Measurements from ENCODE around the gene MAP2K7.
"Not testable (repeated sequence)": the region's sequence is repeated elsewhere in the genome, so short reads cannot be mapped to it uniquely, and the experiment has no call there.

MAP2K7 gene

DNA sequence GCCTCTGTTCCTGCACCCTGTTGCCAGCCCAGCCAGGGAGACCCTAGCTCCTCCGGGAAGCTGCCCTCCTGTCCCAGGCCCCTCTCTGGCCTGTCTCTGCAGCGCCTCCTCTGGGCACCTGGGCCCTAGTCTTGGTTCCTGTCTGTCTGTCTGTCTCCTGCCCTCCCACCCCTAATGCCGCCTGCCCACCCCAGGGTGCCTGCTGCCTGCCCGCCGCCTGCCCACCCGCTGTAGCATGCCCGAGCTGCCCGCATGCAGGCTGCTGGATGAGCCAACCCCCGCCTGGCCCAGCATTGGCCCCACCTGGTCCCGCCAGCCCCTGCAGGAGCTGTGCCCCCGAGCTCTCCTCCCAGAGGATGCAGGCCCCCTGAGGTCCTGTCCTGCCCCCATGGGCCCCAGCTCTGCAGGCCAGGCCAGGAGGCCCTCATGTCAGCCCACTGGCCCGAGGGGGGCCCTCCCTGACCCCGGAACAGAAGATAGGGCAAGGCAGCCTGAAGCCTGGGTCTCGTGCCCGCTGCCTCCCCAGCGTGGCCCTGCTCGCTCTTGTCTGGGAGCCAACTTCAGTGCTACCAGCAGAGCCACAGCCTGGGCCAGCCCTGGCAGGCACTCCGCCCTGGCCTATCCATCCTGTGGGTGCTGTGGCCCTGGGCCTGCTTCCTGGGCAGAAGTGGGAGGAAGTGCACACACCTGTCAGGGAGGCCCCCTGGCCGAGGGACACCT, 5.2 kb downstream of the MAP2K7 start:
- no peak for DNase-seq

DNA sequence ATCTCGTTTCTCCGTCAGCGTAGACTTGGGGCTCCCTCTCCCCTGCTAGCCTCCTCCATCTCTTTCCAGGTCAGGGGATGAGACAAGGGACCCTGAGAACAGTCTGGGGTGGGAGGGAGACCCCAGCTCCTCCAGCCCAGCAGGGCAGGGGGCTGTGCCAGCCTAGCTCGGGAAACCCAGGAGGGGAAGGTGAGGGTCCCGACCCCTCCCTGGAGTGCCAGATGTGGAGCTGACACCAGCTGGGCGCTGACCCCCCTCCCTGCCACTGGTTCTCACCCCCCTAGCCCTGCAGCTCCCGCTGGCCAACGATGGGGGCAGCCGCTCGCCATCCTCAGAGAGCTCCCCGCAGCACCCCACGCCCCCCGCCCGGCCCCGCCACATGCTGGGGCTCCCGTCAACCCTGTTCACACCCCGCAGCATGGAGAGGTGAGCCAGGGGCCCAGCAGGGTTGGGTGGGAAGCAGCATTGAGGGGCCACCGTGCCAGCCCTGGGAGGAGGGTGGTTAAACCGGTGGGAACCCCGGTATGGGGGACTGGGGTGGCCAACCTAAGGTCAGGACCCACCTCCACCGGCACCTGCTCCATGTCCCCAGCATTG, 5.9 kb downstream of the MAP2K7 start:
- no peak for DNase-seq

GRCh38 chr19:7910321-7911161, 6.9 kb downstream of the MAP2K7 start:
- DNase-seq: no peak

- no peak for DNase-seq
Observed at GRCh38 chr19:7911508-7912143, 7.9 kb downstream of the MAP2K7 start.

GRCh38 chr19:7912144-7912696, 8.5 kb downstream of the MAP2K7 start:
- DNase-seq: no peak

GRCh38 chr19:7912697-7913564, 9.3 kb downstream of the MAP2K7 start:
- DNase-seq: no peak

DNA sequence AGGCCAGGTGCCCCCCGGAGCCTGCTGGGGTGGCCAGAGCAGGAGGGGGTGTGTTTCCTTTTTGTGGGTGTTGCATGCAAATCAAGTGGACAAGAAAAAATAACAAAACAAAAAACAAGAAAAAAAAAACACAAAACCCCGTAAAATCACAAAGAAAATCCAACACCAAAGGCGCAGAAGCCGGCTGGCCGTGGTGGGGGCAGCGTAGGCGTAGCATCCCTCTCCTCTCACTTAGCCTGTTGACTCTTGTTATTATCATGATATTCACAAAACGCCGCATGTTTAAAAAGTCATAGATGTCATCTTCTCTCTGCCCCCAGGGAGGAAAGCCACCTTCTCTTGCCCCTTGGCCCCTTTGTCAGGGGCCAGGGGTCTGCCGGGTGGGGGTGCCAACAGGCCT, 10.0 kb downstream of the MAP2K7 start:
- DNase-seq: no peak

DNA sequence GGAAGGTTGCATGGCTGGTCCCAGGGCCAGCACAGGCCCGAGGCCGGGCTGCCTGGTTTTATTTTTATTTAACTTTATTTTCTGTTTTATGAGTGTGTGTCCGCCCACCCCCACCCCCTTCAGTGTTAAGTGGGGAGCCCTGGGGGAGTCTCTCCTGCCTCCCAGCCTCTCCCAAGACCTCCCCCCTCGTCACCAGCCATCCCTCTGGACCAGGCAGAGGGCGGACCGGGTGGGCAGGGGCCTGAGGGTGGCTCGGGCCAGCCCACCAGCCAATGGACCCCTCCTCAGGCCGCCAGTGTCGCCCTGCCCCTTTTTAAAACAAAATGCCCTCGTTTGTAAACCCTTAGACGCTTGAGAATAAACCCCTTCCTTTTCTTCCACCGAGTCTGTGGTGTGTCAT, 10.4 kb downstream of the MAP2K7 start:
- DNase-seq: no peak

- DNase-seq: no peak
Observed at GRCh38 chr19:7914598-7915045, 10.9 kb downstream of the MAP2K7 start, which contains the start of gene TGFBR3L. TSS of gene TGFBR3L (plus strand) at chr19:7914830.

DNA sequence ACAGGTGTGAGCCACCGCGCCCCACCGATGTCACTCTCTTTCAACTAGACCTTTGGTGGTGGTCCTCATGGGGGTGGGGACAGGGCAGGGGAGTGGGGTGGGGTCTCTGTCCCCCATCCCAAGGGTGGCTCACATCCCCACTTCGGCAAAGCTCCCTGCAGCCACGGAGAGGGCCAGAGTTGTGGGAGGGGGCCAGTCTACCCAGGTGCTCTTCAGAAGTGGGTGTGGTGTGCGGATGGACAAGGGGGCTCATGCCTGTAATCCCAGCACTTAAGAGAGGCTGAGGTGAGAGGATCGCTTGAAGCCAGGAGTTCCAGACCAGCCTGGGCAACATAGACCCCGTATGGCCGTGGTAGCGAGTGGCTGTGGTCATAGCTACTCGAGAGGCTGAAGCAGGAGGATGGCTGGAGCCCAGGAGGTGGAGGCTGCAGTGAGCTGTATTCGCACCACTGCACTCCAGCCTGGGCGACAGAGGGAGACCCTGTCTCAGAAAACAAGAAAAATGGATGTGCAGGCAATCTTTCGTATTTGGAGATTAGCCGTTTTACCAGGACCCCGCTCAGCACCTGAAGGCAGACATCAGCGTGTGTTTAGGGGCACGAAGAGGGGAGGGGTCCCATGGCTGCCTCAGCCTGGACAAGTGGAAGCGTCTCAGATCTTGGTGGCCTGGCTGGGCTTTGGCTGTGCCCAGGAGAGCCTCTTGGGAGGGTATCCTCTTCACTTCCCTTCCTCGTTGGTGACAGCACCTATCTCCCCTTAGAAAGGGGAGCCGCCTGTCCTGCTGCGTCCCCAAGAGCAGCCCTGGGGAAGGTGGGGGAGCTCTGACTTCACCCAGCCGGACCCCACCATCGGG, 11.8 kb downstream of the MAP2K7 start:
- DNase-seq: no peak

- peak in 1 of 2 experiments; percentile 32 for DNase-seq
Observed at GRCh38 chr19:7916103-7916954, 12.7 kb downstream of the MAP2K7 start.

- DNase-seq: no peak
Observed at GRCh38 chr19:7916955-7917266, 13.2 kb downstream of the MAP2K7 start.

DNA sequence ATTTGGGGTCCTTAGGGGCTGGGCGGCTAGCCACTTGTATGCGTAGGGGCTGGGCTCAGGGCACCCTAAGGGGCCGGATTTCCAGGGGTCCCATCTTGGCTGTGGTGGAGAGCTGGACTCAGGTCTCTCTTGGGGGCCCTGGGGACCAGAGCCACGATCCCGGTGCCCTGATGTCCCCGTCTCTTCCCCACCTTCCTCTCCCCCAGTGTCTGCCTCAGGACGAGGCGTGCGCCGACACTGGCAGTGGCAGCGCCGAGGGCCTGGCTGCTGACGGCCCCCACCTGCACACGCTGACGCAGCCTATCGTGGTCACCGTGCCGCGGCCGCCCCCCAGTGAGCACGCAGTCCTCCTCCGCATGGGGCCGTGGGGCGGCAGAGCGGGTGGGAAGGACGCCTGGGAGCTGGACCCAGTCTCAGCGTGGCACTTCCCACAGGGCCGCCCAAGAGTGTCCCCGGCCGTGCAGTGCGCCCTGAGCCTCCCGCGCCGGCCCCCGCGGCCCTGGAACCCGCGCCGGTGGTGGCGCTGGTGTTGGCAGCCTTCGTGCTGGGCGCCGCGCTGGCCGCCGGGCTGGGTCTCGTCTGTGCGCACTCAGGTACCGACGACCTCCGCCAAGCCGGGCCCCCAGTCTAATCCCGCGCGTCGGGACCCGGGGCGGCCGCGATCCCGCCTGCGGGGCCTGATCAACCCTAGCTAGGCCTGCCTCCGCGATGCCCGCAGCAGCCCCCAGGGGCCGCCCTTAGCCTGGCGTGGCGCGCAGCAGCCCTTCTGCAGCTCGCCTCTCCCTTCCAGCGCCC, 13.8 kb downstream of the MAP2K7 start:
- no peak for DNase-seq

GRCh38 chr19:7918062-7918614, 14.5 kb downstream of the MAP2K7 start:
- not testable (repeated sequence) for DNase-seq

DNA sequence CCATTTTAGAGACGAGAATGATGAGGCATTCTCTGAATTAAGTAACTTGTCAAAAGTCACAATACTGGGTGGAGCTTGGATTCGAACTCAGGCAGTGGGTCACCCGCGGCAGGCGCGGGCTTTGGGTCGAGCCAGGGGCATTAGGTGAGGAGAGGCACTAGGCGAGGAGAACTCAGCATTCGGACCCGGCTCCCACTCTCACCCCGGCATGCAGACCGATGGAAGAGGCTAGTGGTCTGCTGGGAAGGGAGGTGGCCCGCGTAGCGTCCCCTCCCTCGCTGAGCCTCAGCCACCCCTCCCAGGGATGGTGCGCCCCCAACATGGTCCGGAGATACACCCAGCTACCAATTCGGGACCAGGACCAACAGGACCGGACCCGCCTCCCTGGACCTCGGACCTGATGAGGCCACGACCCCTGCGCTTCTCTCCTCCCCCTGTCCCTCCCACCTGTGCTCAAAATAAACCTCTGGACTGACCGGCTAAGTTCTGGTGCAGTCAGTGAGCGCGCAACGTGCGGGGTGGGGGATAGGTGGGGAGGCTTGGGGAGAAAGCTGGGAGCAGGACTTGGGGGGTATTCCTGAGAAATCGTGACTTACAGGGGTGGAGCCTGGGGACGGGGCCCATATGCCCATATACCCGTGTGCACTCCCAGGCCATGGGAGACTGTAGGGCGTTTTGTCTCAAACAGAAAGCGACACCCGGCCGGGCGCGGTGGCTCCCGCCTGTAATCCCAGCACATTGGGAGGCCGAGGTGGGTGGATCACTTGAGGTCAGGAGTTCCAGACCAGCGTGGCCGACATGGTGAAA, 15.1 kb downstream of the MAP2K7 start:
- DNase-seq: no peak

- DNase-seq: peak; percentile 94 to 98
Observed at GRCh38 chr19:7919610-7920518, 16.2 kb downstream of the MAP2K7 start, which contains the start of gene SNAPC2. TSS of gene SNAPC2 (plus strand) at chr19:7920338. CDS start at chr19:7920367, 29 bp downstream.
